GM18951 (cell line): ENCODE measurements around the gene FAN1.

Experiments used
- POLR2A ChIP-seq: IDR thresholded peaks from 4 replicates; pipeline ENCODE4 v1.6.1; 2011; ENCODE audit warnings: mild to moderate bottlenecking; ENCODE audit not compliant: insufficient read length, insufficient read depth; ENCODE audit errors: extremely low read depth
- in situ Hi-C: fragments of 300-500 bp; cut with MboI; formaldehyde crosslinking; loops from one replicate; pipeline ENCODE4 v1.12.0; 2022; ENCODE audit warnings: low sequenced_read_pairs, mixed read lengths, inconsistent platforms; ENCODE audit not compliant: unreplicated experiment

FAN1 gene

GRCh38 chr15:30923429-30923828 lies 19.7 kb downstream of the FAN1 start:
- no peak for TF ChIP-seq POLR2A
- in situ Hi-C loops = no loop called here

- in situ Hi-C loops = no loop called here
- TF ChIP-seq POLR2A = no peak
These were observed 20.6 kb downstream of the FAN1 start for GRCh38 chr15:30924353-30924752.

- no peak for TF ChIP-seq POLR2A
- in situ Hi-C loops = no loop called here
These were observed 22.0 kb downstream of the FAN1 start for GRCh38 chr15:30925686-30926085.

GRCh38 chr15:30926161-30926560 lies 22.4 kb downstream of the FAN1 start:
- no peak for TF ChIP-seq POLR2A
- in situ Hi-C loops = no loop called here

GRCh38 chr15:30927148-30927761 lies 23.5 kb downstream of the FAN1 start:
- in situ Hi-C loops = no loop called here
- TF ChIP-seq POLR2A = no peak

GRCh38 chr15:30928076-30928475 lies 24.4 kb downstream of the FAN1 start:
- no peak for TF ChIP-seq POLR2A
- in situ Hi-C loops = no loop called here

GRCh38 chr15:30929064-30929669 lies 25.5 kb downstream of the FAN1 start:
- no peak for TF ChIP-seq POLR2A
- in situ Hi-C loops = no loop called here

- in situ Hi-C loops = no loop called here
- no peak for TF ChIP-seq POLR2A
These were observed 26.3 kb downstream of the FAN1 start for GRCh38 chr15:30929982-30930381.

- in situ Hi-C loops = no loop called here
These were observed 26.7 kb downstream of the FAN1 start for GRCh38 chr15:30930422-30930821.

GRCh38 chr15:30933293-30933692 lies 29.6 kb downstream of the FAN1 start:
- no peak for TF ChIP-seq POLR2A
- in situ Hi-C loops = no loop called here

More at GRCh38 chr15:30930422-30930821, 26.7 kb downstream of the FAN1 start:
- no peak for TF ChIP-seq POLR2A

- no peak for TF ChIP-seq POLR2A
- in situ Hi-C loops = no loop called here
These were observed 35.4 kb downstream of the FAN1 start for GRCh38 chr15:30939161-30939560.

- TF ChIP-seq POLR2A = no peak
- in situ Hi-C loops = no loop called here
These were observed 36.6 kb downstream of the FAN1 start for GRCh38 chr15:30940359-30940758.

- no peak for TF ChIP-seq POLR2A
- in situ Hi-C loops = no loop called here
These were observed 37.8 kb downstream of the FAN1 start for GRCh38 chr15:30941520-30941919.

- in situ Hi-C loops = no loop called here
- no peak for TF ChIP-seq POLR2A
These were observed 40.1 kb downstream of the FAN1 start for GRCh38 chr15:30943654-30944335.
